Tongue (tissue), 2 donors: ENCODE data around the gene SLC39A11. TPM values are rescaled to one million over a fixed set of nuclear protein-coding genes. Genes with fewer than 3 reads are reported as not detected.
"Not testable (repeated sequence)": the region's sequence is repeated elsewhere in the genome, so short reads cannot be mapped to it uniquely, and the experiment has no call there.

Experiments used
- DNase-seq: peaks from one replicate; pipeline ENCODE4 v3.0.0-alpha.2; 2015
- total RNA-seq: library from RNA; depleted of rRNA; stranded (reverse); fragments of >200 nt; gene quantifications from one replicate; pipeline ENCODE4 v1.2.3, GENCODE V29; 2014

SLC39A11 gene
- total RNA-seq, 1 donor from 2014 or later = 12.7 TPM

DNA sequence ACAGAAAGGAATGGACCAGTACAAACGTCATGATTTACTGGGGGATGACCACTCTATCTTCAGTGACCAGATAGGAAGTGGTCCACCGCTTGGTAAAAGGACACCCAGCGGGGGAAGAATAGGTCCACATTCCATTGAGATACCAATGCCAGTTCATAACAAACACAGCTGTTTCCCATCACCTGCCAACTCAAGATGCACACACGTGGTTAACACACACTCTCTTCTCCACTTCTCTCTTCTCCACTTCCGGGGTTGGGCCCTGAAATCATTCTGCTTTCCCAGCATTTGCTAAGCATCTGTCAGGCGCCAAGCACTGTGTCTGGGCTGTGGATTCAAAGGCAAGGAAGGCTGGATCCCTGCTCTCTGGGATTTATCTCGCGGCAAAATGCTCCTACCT lies 175.5 kb downstream of the SLC39A11 start:
- DNase-seq = no peak

DNA sequence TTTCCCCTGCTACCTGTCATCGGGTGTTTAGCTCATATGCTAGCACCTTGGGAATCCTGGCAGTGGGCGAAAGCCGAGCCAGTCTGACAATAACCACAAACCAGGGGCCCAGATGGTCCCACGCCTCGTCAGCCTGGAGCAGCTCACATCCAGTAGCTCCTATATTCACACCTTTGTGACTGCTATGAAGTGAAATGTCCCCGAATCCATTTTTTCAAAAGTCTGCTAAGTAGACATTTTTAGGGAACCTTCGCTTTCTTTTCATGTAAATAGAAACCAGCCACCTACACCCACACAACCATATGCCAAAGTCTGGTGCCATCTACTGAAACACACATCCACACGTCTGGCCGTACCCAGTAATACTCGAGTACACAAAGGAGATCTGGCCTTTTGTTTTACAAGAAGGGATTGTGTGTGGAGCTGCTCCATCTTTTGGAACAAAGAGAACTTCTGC lies 176.8 kb downstream of the SLC39A11 start:
- DNase-seq = no peak

DNA sequence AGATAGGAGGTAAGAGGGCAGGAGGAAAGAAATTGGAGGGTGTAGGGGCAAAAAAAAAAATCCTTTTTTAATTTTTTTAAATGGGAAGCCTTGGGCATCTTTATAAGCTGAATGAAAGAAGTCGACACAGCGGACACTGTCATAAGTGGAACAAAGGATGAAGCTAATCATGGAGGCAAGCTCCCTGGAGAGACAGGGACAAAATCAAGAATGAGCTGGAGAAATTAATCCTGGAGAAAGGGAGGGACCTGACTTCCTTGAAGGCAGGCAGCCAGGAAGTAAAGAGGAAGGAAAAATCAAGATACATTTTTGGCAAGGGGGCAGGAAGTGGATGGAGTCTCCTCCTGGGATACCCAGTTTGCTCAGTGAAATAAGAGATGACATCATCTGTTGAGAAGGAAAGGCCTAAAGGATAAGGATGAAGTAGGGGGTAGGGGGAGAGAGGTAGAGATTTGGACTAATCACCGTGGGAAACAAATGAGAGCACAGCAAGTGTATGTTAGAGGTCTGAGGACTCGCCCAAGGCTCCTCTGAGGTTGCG lies 179.3 kb downstream of the SLC39A11 start:
- peak; percentile 31 for DNase-seq

- no peak for DNase-seq
Observed at GRCh38 chr17:72906306-72906705, 186.2 kb downstream of the SLC39A11 start.

DNA sequence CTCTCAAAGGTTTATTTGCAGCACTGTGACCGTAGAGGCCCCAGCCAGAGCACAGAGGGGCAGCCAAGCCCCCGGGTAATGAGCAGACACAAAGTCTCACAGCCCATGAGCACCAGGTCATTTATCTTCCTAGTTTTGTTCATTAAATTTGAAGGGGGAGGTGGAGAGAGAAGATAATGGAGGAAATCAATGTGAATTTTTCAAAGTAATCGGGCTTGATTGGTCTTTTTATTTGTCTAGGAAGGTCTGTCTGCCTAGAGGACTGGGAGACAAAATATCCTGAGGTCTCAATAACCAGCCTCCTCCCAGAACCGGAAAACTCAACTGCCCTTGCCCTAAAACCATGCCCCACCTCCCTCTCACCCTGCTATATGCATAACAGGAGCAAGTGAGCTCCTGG lies 189.0 kb downstream of the SLC39A11 start:
- no peak for DNase-seq

- no peak for DNase-seq
Observed at GRCh38 chr17:72901657-72902056, 190.8 kb downstream of the SLC39A11 start.

DNA sequence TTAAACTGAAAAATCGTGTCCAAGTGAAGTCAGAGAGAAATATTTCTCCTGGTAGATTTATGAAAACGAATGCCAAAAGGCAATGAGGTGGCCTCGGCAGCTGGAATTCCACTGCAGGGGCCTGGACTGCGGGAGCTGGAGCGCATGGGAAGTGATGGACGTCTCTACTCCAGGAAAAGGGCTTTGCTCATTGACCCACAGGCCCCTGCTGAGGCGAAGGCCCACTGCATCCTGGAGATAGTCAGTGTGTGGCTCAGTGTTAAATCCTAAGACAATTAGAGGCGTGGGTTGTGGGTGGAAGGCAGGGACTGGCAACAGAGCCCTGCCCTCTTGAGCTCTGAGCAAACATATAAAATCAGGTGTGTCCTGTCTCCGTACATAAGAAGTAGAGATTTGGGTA lies 191.4 kb downstream of the SLC39A11 start:
- DNase-seq = no peak

GRCh38 chr17:72900654-72900971 lies 191.9 kb downstream of the SLC39A11 start:
- DNase-seq = no peak

- DNase-seq = peak; percentile 34
Observed at GRCh38 chr17:72898725-72899124, 193.8 kb downstream of the SLC39A11 start.

DNA sequence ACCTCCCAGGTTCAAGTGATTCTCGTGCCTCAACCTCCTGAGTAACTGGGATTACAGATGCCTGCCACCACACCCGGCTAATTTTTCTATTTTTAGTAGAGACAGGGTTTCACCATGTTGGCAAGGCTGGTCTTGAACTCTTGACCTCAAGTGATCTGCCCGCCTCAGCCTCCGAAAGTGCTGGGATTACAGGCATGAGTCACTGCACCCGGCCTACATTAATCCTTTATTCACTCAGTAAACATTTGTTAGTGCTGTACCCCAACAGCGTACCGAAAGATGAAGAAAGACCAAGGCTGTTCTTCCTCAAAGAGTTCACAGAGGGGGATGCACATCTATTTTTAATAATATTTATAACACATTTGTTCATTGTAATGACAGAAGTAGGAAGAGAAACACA lies 196.2 kb downstream of the SLC39A11 start:
- DNase-seq = not testable (repeated sequence)

DNA sequence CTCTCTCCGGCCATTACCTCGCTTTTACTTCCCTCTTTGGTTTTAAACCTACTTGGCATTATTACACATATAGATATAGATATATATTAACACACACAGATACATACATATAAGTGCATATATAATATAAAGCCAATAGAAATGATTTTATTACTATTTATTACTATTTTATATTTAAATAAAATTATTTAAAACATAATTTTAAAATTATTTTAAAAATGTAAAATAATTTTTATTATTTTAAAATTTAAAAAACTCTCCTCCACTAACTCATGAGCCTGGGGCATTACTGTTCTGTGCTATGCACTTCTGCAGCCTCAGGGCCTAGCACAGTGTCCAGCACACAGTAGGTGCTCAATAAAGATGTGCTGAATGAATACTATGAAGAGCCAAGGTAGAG lies 200.9 kb downstream of the SLC39A11 start:
- DNase-seq = no peak

DNA sequence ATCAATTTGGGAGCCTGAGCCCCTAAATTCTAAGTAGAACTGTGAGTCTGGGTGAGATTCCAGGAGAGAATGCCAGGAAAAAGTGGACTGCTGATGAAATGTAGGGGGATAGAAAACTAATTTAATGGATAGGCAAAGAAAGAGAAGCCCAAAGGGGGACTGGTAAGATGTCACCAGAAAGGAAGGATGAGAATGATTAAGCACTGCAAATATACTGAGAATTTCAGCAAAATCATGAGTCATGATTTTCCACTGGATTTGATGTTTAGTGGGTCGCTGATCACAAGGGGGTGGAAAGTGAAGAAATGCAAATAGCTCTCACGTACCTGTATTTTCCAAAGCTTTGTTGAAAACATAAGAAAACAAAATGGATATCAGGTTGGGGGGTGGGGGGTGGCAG lies 201.8 kb downstream of the SLC39A11 start:
- no peak for DNase-seq

- no peak for DNase-seq
Observed at GRCh38 chr17:72887917-72888316, 204.6 kb downstream of the SLC39A11 start.

DNA sequence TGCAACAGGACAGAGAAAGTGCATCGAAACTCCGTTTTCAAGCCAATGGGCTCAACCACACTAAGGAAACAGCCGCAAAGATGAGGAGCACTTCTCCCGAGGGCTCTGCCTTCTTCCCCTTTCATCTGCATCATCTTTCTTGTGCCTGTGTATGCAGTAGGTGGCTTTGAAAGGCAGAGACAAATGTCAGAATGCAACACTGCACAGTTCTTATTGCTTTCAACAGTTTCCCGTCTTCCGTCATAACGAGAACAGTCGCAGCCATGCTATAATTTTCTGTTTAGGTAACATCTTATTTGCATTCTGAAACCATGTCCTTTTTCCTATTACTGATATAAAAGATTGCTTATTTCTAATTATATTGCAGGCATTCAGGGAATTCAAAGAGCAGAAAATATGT lies 205.2 kb downstream of the SLC39A11 start:
- no peak for DNase-seq

DNA sequence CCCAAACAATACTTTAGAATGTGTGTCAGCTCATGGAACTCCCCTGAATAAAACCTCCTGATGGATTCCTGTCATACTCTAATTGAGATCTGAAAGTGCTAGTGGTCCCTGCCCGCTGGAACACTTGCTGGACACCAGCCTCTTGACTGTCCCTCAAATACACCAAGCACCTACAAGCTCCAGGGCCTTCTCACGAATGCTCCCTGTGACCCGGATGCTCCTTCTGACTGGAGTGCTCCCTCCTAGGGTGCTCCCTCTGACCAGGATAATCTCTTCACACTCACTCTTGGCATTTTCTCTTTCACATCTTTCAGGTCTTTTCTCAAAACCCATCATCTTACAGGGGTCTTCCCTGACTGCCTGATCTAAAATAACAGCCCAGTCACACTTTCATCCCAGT lies 205.9 kb downstream of the SLC39A11 start:
- DNase-seq = no peak

GRCh38 chr17:72884066-72884465 lies 208.4 kb downstream of the SLC39A11 start:
- DNase-seq = no peak

GRCh38 chr17:72883351-72883750 lies 209.1 kb downstream of the SLC39A11 start:
- DNase-seq = no peak

GRCh38 chr17:72882426-72882825 lies 210.1 kb downstream of the SLC39A11 start:
- peak; percentile 54 for DNase-seq

DNA sequence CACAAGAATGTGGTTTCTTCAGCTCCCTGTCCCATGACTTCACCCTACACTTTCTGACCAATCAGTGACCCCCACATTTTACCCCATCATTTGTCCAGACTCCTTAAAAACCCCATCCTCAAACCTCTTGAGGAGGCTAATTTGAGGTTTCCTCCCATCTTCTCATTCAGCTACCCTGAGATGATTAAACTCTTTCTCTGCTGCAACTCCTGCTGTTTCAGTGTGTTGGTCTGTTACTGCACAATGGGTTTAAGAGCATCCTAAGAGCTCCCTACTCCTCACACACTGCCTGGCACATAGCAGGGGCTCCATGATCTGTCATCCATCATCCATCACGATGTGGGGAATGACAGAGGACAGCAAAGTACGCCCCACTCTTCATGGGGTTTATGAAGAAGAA lies 212.6 kb downstream of the SLC39A11 start:
- no peak for DNase-seq

DNA sequence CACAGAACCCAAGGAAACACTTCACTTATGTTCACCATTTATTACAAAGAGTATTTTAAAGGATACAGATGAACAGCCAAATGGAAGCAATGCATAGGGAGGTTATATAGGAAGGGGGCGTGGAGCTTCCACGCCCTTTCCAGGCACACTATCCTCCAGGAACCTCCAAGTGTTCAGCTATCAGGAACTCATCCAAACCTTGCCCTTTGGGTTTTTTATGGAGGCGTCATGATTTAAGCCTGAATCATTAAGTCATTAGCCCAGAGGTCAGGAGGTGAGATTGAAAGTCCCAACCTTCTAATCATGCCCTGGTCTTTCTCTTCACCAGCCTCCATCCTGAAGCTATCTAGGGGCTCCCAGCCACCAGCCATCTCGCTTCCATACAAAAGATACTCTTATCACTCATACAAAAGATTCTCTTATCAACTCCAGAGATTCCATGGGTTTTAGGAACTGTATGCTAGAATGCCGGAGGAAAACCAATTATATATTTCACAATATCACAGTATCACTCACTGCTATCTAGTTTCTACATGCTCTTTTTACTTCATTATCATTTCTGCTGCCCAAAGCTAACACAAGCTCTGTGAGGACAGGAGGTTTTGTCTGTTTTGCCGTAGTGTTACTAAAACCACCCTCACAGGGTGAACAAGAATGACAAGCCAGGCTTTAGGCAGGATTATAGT lies 213.4 kb downstream of the SLC39A11 start:
- no peak for DNase-seq

GRCh38 chr17:72877348-72877747 lies 215.1 kb downstream of the SLC39A11 start:
- DNase-seq = no peak

GRCh38 chr17:72876413-72876812 lies 216.1 kb downstream of the SLC39A11 start:
- DNase-seq = no peak

DNA sequence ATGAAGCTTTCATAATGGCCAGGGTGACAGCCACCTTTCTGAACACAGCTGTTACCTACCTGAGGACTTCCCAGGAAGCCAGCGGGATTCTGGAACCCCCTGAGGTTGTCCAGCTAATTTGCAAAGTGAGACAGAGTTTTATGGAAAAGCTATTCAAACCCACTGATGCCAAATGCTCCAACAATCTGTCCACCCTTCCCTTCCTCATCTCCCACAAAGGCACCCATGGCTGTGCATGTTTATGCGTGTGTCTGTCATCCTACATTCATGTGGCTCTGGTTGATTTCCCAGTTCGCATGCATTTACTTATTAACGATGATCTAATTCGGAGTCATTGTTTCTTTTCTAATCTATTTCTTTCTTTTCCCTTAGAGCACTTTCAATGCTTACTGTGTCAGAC lies 217.1 kb downstream of the SLC39A11 start:
- DNase-seq = no peak

- DNase-seq = no peak
Observed at GRCh38 chr17:72872396-72872795, 220.1 kb downstream of the SLC39A11 start.
